HCT116 (cell line): ENCODE results near the gene MFAP2. TPM values are rescaled to one million over a fixed set of nuclear protein-coding genes. Genes with fewer than 3 reads are reported as not detected.

Source experiments
- ATAC-seq: fragments of 200-7000 bp; cut with Tn5 transposase; 2 replicates; pipeline ENCODE4 v1.9.1; 2020; ENCODE audit warnings: mild to moderate bottlenecking, moderate library complexity
- BruUV-seq: library from RNA; stranded (reverse); fragments of 400-500 nt; replicated peaks from 2 replicates; lab custom pipeline; 2021; lab: Mats Ljungman, UMichigan
- CTCF ChIA-PET: fragments of 300-600 bp; sonication (Branson Sonifier 250); formaldehyde crosslinking; loops from one replicate; lab custom pipeline; 2021; ENCODE audit warnings: antibody characterized with exemption; lab: Charles Lee
- POLR2A ChIA-PET: fragments of 300-600, 350-600 bp; sonication (Branson Sonifier 250); formaldehyde crosslinking; loops from one replicate; lab custom pipeline; 2021; ENCODE audit warnings: antibody characterized with exemption; lab: Charles Lee
- RAD21 ChIA-PET, 2 experiments: fragments of 300-600 bp; sonication (Branson Sonifier 250); formaldehyde crosslinking; loops; one replicate each; lab custom pipeline; 2023; ENCODE audit warnings: low total read pairs in 2 of 2; ENCODE audit not compliant: uncharacterized antibody in 2 of 2, unreplicated experiment in 2 of 2, low non-redundant PET in 1 of 2; lab: Charles Lee
- DNase-seq: peaks from one replicate; pipeline ENCODE4 v3.0.0-alpha.2; 2010; ENCODE audit warnings: low read depth, low spot score
- H2AFZ ChIP-seq: fragments of 200-600 bp; shearing (Covaris generic), sonication (generic); 2 replicates; pipeline ENCODE4 v1.6.1; 2017; ENCODE audit warnings: low read depth, mixed run types, mixed read lengths, antibody characterized with exemption, low read length; ENCODE audit not compliant: poor library complexity, severe bottlenecking
- H3K27ac ChIP-seq: 2 replicates; pipeline ENCODE4 v1.5.1; 2012; ENCODE audit warnings: low read depth, low read length
- H3K27me3 ChIP-seq: fragments of 200-600 bp; sonication (generic); 2 replicates; pipeline ENCODE4 v1.6.1; 2016; ENCODE audit warnings: mixed run types, low read length, mixed read lengths; ENCODE audit not compliant: insufficient read depth
- H3K36me3 ChIP-seq, 2 experiments: fragments of 200-500 bp in 1 of 2; fragments of 200-600 bp in 1 of 2; sonication (Bioruptor generic) in 1 of 2; sonication (generic) in 1 of 2; 2 replicates each; pipeline versions ENCODE4 v1.5.1 to v1.6.1; 2014 to 2016; ENCODE audit warnings: low read length in 2 of 2, inconsistent platforms in 1 of 2, mixed read lengths in 1 of 2, mixed run types in 1 of 2; ENCODE audit not compliant: insufficient read depth in 2 of 2, control insufficient read depth in 1 of 2
- H3K4me1 ChIP-seq, 2 experiments: fragments of 200-600 bp in 1 of 2; sonication (generic) in 1 of 2; 2 replicates each; pipeline versions ENCODE4 v1.5.1 to v1.6.1; 2012 to 2017; ENCODE audit warnings: low read length in 2 of 2, inconsistent platforms in 1 of 2, mild to moderate bottlenecking in 1 of 2, mixed read lengths in 1 of 2, mixed run types in 1 of 2, moderate library complexity in 1 of 2; ENCODE audit not compliant: insufficient read depth in 2 of 2, control insufficient read depth in 1 of 2
- H3K4me2 ChIP-seq: fragments of 200-600 bp; sonication (generic); 2 replicates; pipeline ENCODE4 v1.6.1; 2017; ENCODE audit warnings: mixed run types, low read length, mixed read lengths
- H3K4me3 ChIP-seq, 2 experiments: fragments of 200-600 bp in 1 of 2; sonication (generic) in 1 of 2; replicated peaks in 1 of 2; 2 replicates each; pipeline ENCODE4 v1.5.1; 2011 to 2016; ENCODE audit warnings: low read length in 2 of 2, control low read depth in 1 of 2, low read depth in 1 of 2, mild to moderate bottlenecking in 1 of 2, mixed read lengths in 1 of 2, mixed run types in 1 of 2
- H3K79me2 ChIP-seq: fragments of 200-600 bp; sonication (generic); 2 replicates; pipeline ENCODE4 v1.6.1; 2017; ENCODE audit warnings: mild to moderate bottlenecking, mixed run types, low read length, moderate library complexity, mixed read lengths; ENCODE audit not compliant: insufficient read depth
- H3K9ac ChIP-seq: fragments of 200-600 bp; sonication (generic); 2 replicates; pipeline ENCODE4 v1.6.1; 2016; ENCODE audit warnings: low read length, mixed read lengths
- H3K9me2 ChIP-seq: fragments of 200-600 bp; sonication (generic), shearing (Covaris generic); 2 replicates; pipeline ENCODE4 v1.6.1; 2017; ENCODE audit warnings: mixed run types, mild to moderate bottlenecking, moderate library complexity; ENCODE audit not compliant: insufficient read depth
- H3K9me3 ChIP-seq, 2 experiments: fragments of 200-500 bp in 1 of 2; fragments of 200-600 bp in 1 of 2; sonication (Bioruptor generic) in 1 of 2; sonication (generic) in 1 of 2; 2 replicates each; pipeline ENCODE4 v1.6.1; 2014 to 2017; ENCODE audit warnings: low read length in 2 of 2, mixed read lengths in 2 of 2, inconsistent platforms in 1 of 2, low read depth in 1 of 2, mild to moderate bottlenecking in 1 of 2, mixed run types in 1 of 2, moderate library complexity in 1 of 2; ENCODE audit not compliant: control insufficient read depth in 1 of 2, insufficient read depth in 1 of 2
- H4K20me1 ChIP-seq: fragments of 200-600 bp; sonication (generic), shearing (Covaris generic); 2 replicates; pipeline ENCODE4 v1.6.1; 2017; ENCODE audit warnings: mixed run types, mild to moderate bottlenecking, moderate library complexity; ENCODE audit not compliant: insufficient read depth
- CTCF ChIP-seq, 3 experiments: fragments of 200-600 bp in 1 of 3; sonication (generic) in 1 of 3; IDR thresholded peaks in 2 of 3; conservative IDR thresholded peaks in 1 of 3; 2 replicates each; pipeline ENCODE4 v1.5.1; 2012 to 2017; ENCODE audit warnings: low read depth in 2 of 3, low read length in 2 of 3, antibody characterized with exemption in 1 of 3, borderline replicate concordance in 1 of 3, control low read depth in 1 of 3, mild to moderate bottlenecking in 1 of 3, mixed read lengths in 1 of 3, mixed run types in 1 of 3, moderate library complexity in 1 of 3; ENCODE audit not compliant: insufficient read depth in 1 of 3
- EGR1 ChIP-seq: IDR thresholded peaks from 2 replicates; pipeline ENCODE4 v1.6.1; 2012; ENCODE audit warnings: low read depth
- ELF1 ChIP-seq: IDR thresholded peaks from 2 replicates; pipeline ENCODE4 v1.6.1; 2012; ENCODE audit warnings: low read depth, borderline replicate concordance
- JUND ChIP-seq: IDR thresholded peaks from 2 replicates; pipeline ENCODE4 v1.6.1; 2012
- POLR2A ChIP-seq: IDR thresholded peaks from 2 replicates; pipeline ENCODE4 v1.7.0; 2011; ENCODE audit warnings: borderline replicate concordance; ENCODE audit not compliant: insufficient read depth, insufficient read length; ENCODE audit errors: extremely low read depth
- POLR2AphosphoS5 ChIP-seq: IDR thresholded peaks from 2 replicates; pipeline ENCODE4 v1.6.1; 2011; ENCODE audit warnings: mild to moderate bottlenecking, low read depth, low read length, moderate library complexity
- RAD21 ChIP-seq: IDR thresholded peaks from 2 replicates; pipeline ENCODE4 v1.6.1; 2012; ENCODE audit warnings: low read depth, mild to moderate bottlenecking
- SIN3A ChIP-seq: IDR thresholded peaks from 2 replicates; pipeline ENCODE4 v1.6.1; 2012; ENCODE audit warnings: low read depth
- SP1 ChIP-seq: IDR thresholded peaks from 2 replicates; pipeline ENCODE4 v1.6.1; 2012; ENCODE audit warnings: low read depth
- SRF ChIP-seq: IDR thresholded peaks from 2 replicates; pipeline ENCODE4 v1.6.1; 2012; ENCODE audit warnings: low read depth
- ZBTB33 ChIP-seq: IDR thresholded peaks from 2 replicates; pipeline ENCODE4 v1.6.1; 2011; ENCODE audit warnings: mild to moderate bottlenecking, low read length, moderate library complexity; ENCODE audit not compliant: insufficient replicate concordance; ENCODE audit errors: extremely low read depth
- ZFX ChIP-seq: fragments of 450-650 bp; IDR thresholded peaks from 2 replicates; pipeline ENCODE4 v1.6.1; 2017
- intact Hi-C: fragments of 100-400 bp; cut with micrococcal nuclease; formaldehyde crosslinking; loops from 2 replicates; pipeline ENCODE4 v1.10.0; 2022
- total RNA-seq: library from RNA; stranded (reverse); gene quantifications from one replicate; pipeline ENCODE4 v1.2.1, GENCODE V29; 2021; ENCODE audit not compliant: unreplicated experiment
- TF ChIP-seq, protein P1 (sequence below): IDR thresholded peaks from 2 replicates; pipeline ENCODE4 v1.6.1; 2012

MFAP2 gene
- total RNA-seq, 1 experiment from 2014 or later, result 63.1 TPM

- Histone ChIP-seq H3K27me3 (no peaks in the 10 kb centered on the region), H3K4me1 (peaks cover 11 to 16% of the 10 kb centered on the region in 2 experiments), H2AFZ (no peak overlapping the region), H3K27ac (no peak overlapping the region), H3K9ac (no peak overlapping the region), H4K20me1 (no peaks in the 10 kb centered on the region), H3K4me3 (no peak overlapping the region), H3K9me3 (no peaks in the 10 kb centered on the region), H3K9me2 (no peaks in the 10 kb centered on the region), H3K36me3 (peaks cover 0 to 8% of the 10 kb centered on the region in 2 experiments; a peak in 2 of 4 replicates), H3K79me2 (peaks cover 12% of the 10 kb centered on the region; the same call in 1 of the 2 replicates), H3K4me2 (no peak overlapping the region)
- ATAC-seq (no peak), DNase-seq (no peak)
- CTCF ChIA-PET, result no interaction called here
- intact Hi-C loops, result no loop called here
- POLR2A ChIA-PET, result no interaction called here
- BruUV-seq, result no TSS peak
- RAD21 ChIA-PET, result no interaction called here
- TF ChIP-seq POLR2A, result no peak
- no peak for TF ChIP-seq SP1
- no peak for TF ChIP-seq CTCF (IDR thresholded peaks at IDR 0.05 in 2 of 3, conservative IDR thresholded peaks at IDR 0.05 in 1 of 3; ENCODE audit: borderline replicate concordance in 1 of 3, insufficient read depth in 1 of 3, low read depth in 2 of 3, low read length in 2 of 3)
- no peak for TF ChIP-seq ZBTB33
- TF ChIP-seq SIN3A, result no peak
- no peak for TF ChIP-seq POLR2AphosphoS5
- no peak for TF ChIP-seq ELF1
- no peak for TF ChIP-seq ZFX
- TF ChIP-seq, protein P1, sequence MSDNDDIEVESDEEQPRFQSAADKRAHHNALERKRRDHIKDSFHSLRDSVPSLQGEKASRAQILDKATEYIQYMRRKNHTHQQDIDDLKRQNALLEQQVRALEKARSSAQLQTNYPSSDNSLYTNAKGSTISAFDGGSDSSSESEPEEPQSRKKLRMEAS, result no peak
- TF ChIP-seq SRF, result no peak
- no peak for TF ChIP-seq JUND
- TF ChIP-seq RAD21, result no peak
- TF ChIP-seq EGR1, result no peak
Observed at GRCh38 chr1:16973215-16973614, 7.2 kb downstream of the MFAP2 start.
